OCI-M2 (cell line): ENCODE measurements around the gene INVS.

Source experiments
- DNase-seq: peaks from one replicate; lab custom pipeline; 2025; ENCODE audit not compliant: unreplicated experiment; lab: John Stamatoyannopoulos, UW

The INVS gene

GRCh38 chr9:100267211-100267610 is 168.2 kb downstream of the INVS start:
- DNase-seq = no peak

GRCh38 chr9:100268271-100268670 is 169.2 kb downstream of the INVS start:
- DNase-seq = no peak

GRCh38 chr9:100269656-100270055 is 170.6 kb downstream of the INVS start:
- DNase-seq = no peak

DNA sequence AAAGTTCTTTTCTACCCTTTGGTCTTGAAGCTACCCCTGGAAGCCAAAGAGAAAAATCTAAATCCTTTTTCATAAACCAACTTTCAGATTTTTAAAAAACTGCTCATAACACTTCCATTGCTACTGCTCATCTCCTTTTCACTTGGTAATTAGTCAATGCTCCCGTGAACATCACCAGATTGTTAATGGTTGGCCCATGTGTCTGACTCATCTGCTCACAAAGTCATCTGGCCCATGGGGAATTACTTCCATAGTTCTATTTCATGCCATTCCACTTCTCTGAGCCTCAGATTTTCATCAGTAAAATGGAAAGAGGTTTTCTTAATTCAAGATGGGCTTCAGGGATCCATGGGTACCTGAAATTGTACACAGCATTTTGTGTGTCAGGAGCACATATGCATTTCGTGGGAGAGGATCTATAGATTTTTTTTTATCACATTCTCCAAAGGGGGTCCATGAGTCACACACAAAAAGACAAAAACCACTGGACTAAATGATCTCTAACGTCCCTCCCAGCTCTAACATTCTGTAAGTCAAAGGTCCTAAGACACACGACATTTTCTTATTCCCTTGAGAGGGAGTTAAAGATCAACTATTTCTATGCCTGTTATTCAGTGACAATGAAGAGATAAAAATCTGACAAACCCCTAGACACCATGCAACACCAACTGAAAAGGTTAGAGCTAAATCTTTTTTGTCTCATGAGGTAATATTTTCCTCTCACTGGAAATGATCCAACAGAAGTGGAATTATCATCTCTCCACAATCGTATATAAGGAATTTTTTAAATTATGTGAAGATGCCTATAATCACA is 178.3 kb downstream of the INVS start:
- DNase-seq = no peak

DNA sequence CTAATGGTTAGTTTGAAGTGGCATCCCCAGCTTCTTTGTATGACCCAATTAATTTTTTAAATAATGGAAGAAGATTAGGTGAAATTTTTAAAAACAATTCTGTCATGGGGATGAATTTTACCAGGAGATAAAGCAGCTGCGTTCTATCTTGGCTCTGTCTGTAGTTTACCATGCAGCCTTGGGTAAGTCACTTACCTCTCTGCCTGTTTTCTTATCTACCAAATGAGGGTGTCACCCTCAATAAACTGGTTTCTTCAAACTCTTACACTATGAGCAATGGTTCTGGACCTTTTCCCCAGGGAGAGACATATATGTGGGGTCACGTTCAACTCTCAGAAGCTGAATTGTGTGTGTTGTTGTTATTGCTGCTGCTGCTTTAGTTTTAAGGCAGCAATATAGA is 182.0 kb downstream of the INVS start:
- no peak for DNase-seq

DNA sequence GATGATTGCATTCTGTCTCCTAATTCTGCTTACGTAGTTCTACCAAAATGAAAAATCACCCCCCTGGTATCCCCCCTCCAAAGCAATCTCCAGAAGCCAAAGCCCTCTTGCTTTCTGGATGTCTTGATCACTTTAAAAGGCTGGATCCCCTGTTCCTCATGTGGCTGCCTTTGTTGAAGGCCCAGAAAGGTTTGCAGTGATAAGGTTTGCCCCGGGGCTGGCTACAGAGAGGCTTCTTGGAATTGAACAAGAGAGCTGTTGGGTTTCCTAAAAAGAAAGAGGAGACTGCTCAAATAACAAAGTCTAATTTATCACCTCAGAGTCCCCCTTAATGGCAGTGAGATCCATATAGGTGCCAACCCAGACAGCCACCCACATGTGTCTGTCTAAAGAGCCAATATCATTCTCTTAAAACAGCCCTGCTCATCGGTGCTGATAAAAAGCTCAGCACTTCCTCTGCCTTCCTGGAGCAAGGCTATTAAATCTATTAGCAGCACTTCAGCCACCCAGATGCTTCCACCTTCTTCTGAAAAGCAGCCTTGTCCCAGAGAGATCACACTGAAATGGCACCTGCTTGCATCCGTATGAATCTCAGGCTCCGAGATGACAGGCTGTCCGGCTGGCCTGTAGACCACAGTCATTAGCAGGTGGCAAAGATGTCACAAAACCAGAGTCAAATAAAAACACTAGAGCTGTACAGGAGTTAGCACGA is 182.8 kb downstream of the INVS start:
- DNase-seq = no peak

DNA sequence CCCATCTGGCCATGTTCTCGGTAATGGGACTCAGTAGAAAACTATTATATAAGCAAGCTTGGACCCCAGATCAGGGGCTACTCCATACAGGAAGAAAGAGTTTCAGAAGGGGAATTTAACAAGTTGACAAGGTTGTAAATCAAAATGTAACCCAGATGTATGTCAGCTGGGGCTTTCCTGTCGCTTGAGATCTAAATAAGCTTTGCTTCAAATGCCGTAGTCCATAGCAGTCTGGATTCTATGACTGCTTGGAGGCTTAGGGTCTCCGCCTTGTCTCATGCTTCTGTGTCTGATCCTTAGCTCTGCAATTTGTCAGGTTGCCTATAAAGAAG is 183.3 kb downstream of the INVS start:
- DNase-seq = no peak

DNA sequence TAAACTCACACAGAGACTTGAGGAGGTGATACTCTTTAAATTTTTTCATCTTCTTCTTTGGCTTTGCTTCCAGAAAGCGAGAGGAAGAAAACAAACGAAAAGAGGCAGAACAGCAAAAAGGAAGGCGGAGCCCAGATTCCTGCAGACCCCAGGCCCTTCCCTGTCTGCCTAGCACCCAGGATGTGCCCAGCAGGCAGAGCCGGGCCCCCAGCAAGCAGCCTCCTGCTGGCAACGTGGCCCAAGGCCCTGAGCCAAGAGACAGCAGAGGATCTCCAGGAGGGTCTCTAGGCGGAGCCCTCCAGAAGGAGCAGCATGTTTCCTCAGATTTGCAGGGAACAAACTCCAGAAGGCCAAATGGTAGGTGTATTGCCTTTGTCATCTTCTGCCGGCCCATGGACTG is 185.2 kb downstream of the INVS start:
- DNase-seq = no peak

DNA sequence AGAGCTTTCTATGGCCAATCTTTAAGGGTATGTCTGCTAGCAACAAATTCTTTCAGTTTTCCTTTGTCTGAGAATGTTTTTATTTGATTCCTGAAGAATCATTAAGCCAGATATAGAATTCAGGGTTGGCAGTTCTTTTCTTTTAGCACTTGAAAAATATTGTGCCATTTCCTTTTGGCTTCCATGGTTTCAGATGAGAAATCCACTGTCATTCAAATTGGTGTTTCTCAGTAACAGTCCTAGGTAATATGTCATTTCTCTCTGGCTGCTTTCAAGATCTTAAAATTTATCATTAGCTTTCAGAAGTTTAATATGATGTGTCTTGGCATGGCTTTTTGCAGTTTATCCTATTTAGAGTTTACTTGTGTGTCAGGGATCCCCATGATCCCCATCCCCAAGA is 186.0 kb downstream of the INVS start:
- DNase-seq = no peak

DNA sequence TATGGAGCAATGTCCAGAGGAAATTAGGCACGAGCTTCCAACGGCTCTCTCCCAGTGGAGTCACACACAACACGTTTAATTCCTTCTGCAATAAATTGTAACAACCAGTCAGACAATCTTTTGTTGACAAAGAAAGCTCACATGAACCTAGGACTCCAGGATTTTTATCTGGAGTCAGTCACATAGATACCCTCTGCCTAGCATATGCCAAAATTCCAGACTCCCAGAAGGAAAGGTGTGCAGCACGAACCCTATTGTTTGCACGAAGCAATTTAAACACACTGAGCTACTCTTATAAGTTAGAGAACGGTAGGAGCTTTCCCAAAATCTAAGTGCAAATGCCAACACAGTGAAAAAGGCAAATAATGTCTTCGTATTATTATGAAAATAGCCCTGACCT is 186.6 kb downstream of the INVS start:
- no peak for DNase-seq

DNA sequence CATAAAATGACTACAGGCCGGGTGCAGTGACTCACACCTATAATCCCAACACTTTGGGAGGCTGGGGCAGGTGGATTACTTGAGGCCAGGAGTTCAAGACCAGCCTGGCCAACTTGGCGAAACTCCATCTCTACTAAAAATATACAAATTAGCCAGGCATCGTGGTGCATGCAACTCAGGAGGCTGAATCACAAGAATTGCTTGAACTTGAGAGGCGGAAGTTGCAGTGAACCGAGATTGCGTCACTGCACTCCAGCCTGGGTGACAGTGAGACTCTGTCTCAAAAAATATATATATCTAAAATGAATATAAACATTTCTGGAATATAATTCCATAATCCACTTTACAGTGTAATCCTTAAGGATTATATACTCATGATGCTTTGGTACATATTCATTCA is 187.2 kb downstream of the INVS start:
- DNase-seq = no peak

GRCh38 chr9:100287186-100287585 is 188.1 kb downstream of the INVS start:
- DNase-seq = no peak

- no peak for DNase-seq
Measured at GRCh38 chr9:100290714-100291113, 191.7 kb downstream of the INVS start.

DNA sequence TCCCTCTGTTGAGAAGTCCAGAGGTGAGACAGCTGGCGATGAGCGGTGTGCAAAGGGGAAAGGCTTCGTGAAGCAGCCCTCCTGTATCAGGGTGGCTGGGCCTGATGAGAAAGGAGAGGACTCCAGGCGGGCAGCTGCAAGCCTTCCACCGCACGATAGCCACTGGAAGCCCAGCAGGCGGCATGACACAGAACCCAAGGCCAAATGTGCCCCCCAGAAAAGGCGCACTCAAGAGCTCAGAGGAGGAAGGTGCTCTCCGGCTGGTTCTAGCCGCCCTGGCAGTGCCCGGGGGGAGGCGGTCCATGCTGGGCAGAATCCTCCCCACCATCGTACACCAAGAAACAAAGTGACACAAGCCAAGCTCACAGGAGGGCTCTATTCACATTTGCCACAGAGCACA is 193.4 kb downstream of the INVS start:
- DNase-seq = no peak

DNA sequence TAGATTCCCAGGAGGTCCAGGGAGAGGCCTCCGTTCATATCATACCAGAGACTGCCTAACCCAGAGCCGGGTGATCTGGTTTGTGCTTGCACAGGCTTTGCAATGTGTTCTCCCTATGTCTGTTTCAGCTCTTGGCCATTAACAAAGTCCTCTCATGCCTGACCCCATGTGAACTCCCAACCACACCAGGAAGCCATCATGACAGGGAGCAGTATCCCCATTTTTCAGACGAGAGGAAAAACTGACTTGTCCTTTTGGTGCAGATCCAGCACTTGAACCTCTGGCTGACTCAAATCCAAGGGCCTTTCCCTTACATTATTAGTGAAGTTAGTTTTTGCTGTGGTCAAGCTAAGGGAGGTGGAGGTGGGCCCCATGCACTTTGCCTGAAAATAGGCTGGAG is 195.3 kb downstream of the INVS start:
- DNase-seq = no peak

- DNase-seq = no peak
Measured at GRCh38 chr9:100294806-100295205, 195.8 kb downstream of the INVS start.

DNA sequence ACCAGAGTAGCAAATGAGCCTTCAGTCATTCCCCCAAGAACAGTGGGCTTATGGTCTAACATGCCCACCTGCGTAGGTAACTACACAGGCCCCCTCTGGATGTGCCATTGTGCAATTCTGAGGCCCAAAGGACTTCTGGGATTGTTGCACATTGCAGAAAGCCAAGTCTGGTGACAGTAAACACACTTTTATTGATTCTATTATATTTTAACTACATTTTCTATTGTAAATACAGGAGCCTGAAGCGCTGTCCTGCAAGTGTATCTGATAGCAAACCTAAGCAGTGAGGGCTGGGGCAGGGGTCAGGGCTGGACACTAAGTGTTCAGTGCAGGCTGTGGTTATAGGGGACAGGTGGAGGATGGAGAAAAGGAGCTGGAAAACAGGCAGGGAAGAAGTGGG is 196.2 kb downstream of the INVS start:
- no peak for DNase-seq

DNA sequence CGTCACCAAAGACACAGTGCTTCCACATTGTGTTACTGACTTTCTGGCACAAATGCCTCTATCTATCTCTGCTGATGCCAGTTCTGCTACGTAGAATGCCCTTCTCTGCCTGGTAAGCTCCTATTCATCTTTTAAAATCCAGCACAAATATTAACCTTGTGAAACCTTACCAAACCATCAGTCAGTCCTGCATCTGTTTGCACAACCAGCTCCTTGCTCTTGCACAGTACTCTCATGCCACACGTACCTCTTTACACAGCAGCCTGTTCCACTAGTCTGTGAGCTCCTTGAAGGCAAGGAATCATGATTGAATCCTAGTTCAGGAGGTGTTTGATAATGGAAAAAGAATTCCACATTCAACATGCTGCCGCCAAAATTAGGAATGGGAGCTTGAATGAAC is 197.4 kb downstream of the INVS start:
- DNase-seq = no peak

DNA sequence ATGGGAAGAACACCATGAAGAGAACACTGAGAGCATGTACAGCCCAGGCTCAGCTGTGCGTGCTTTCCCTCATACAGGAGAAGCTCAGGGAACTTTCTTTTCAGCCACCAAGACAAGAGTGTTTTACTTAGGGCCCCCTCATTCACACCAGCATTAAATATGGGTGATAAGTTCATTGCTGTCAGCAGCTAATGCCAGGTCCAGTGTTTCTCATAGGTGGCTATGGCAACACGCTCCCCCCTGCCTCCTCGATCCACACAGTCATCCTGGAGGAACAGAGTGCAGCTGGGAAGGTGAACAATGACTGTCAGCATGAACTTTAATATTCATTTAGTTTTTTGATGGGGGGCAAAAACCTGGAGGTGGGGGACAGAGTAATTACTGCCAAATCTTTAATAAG is 199.3 kb downstream of the INVS start:
- no peak for DNase-seq

DNA sequence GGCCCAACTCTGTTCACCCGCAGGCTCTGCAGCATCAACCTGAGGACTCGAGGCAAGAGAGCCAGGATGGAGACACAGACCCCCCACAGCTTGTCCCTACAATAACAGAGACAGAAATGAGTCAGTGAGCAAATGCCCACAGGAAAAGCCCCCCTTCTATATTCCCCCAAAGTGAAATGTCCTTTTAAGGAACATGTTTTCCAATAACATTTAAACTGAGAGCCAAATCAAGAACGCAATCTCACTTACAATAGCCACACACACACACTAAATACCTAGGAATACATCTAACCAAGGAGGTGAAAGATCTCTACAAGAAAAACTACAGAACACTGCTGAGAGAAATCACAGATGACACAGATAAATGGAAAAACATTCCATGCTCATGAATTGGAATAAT is 204.7 kb downstream of the INVS start:
- no peak for DNase-seq

DNA sequence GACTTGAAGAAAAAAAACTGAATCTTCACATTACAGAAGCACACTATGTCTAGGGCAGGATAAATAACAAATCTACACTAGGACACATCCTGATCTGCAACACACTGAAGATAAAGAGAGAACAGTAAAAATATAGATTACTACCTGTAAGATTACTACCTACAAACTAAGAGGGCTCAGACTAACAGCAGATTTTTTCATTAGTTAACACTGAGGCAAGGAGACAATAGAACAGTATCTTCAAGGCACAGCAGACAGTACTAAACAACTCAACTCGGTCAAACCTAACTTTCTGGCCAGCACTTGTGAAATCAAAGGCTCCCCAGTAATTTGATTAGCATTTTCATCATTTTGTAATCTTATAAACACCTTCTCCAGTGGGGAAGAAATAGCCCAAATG is 207.2 kb downstream of the INVS start:
- DNase-seq = no peak

GRCh38 chr9:100307080-100307479 is 208.0 kb downstream of the INVS start:
- DNase-seq = no peak
